GM21619 (cell line): ENCODE results near the gene WDR18.

Source experiments
- ATAC-seq: cut with Tn5 transposase; IDR thresholded peaks from one replicate; pipeline ENCODE4 v1.9.1; 2021; ENCODE audit not compliant: unreplicated experiment

Gene WDR18

GRCh38 chr19:1040476-1041271, 56.5 kb downstream of the WDR18 start:
- ATAC-seq: peak; percentile 42

DNA sequence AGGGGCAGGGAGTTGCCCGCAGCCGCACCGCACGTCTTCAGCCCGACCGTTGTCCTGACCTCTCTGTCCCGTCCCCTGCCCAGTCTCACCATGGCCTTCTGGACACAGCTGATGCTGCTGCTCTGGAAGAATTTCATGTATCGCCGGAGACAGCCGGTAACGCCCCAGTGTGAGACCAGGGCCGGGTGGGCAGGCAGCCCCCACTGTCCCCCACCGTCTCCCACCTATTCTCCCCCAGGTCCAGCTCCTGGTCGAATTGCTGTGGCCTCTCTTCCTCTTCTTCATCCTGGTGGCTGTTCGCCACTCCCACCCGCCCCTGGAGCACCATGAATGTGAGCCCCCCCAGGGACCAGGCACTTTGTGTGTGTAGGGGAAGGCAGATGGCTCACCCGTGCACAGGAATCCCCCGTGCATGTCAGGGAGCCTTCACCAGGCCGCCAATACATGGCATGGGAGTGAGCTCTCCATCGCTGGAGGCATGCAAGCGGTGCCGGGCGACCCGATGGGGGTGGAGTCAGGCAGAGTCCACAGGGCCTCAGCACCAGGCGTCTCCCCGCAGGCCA, 57.2 kb downstream of the WDR18 start:
- no peak for ATAC-seq

DNA sequence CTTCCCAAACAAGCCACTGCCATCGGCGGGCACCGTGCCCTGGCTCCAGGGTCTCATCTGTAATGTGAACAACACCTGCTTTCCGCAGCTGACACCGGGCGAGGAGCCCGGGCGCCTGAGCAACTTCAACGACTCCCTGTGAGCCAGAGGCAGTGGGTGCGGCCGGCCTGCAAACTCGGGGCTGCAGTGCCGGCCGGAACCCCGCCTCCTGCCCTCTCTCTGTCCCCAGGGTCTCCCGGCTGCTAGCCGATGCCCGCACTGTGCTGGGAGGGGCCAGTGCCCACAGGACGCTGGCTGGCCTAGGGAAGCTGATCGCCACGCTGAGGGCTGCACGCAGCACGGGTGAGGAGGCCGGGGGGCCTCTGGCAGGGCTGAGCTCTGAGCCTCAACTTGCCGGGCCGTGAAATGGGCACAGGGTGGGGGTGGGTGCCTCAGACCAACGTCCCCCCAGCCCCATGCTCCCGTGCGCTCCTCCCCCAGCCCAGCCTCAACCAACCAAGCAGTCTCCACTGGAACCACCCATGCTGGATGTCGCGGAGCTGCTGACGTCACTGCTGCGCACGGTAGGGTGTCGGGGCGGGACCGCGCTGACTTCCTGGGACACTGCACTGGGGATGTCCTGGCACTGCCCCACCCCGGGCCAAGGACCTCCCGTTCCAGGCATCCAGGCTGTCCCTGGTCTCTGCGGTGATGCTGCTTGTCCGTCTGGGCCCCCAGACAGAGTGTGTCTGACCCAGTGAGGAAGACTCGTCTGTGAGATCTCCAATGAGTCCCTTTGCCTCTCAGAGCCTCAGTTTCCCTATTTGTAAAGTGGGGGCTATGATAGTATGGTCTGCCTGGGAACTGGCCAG, 57.9 kb downstream of the WDR18 start:
- ATAC-seq: no peak

DNA sequence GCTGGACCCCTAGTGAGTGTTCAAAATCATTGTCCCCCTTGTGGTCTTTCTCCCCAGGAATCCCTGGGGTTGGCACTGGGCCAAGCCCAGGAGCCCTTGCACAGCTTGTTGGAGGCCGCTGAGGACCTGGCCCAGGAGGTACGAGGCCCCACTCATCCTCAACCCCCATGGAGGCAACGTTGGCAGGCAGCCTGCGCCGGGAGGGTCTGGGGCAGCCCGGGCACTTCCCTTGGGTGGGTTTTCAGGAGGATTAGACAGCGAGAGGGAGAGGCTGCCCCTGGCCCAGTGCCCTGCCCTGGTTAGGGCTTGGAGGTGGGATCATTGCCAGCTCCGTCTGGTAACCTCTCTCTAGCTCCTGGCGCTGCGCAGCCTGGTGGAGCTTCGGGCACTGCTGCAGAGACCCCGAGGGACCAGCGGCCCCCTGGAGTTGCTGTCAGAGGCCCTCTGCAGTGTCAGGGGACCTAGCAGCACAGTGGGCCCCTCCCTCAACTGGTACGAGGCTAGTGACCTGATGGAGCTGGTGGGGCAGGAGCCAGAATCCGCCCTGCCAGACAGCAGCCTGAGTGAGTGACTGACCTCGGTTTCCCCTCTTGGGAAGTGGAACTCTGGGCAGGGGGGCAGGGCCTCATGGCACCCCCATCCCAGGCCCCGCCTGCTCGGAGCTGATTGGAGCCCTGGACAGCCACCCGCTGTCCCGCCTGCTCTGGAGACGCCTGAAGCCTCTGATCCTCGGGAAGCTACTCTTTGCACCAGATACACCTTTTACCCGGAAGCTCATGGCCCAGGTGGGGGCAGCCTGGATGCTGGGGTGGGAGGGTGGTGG, 58.8 kb downstream of the WDR18 start:
- no peak for ATAC-seq
